WTC11 (cell line): ENCODE data around the gene EOGT. TPM values are rescaled to one million over a fixed set of nuclear protein-coding genes. Genes with fewer than 3 reads are reported as not detected.
A peak's percentile ranks its signal among the peaks of the same experiment; 100 is the strongest.

ENCODE experiments used
- ATAC-seq: fragments of 200-7000 bp; cut with Tn5 transposase; 2 replicates; pipeline ENCODE4 v1.10.0; 2021; ENCODE audit warnings: mild to moderate bottlenecking, moderate library complexity
- CTCF ChIA-PET: fragments of 300-600 bp; sonication (Branson Sonifier 250); formaldehyde crosslinking; loops from one replicate; lab custom pipeline; 2021; ENCODE audit warnings: antibody characterized with exemption; lab: Charles Lee
- POLR2A ChIA-PET: fragments of 350-600 bp; sonication (Branson Sonifier 250); formaldehyde crosslinking; loops from one replicate; lab custom pipeline; 2021; ENCODE audit warnings: antibody characterized with exemption; lab: Charles Lee
- DNase-seq: peaks from one replicate; pipeline ENCODE4 v3.0.0; 2021; ENCODE audit warnings: low spot score
- H3K27ac Mint-ChIP-seq: 2 replicates; pipeline ENCODE4 v1.8.0; 2021; ENCODE audit warnings: mixed read lengths
- H3K27me3 Mint-ChIP-seq: 2 replicates; pipeline ENCODE4 v1.8.0; 2021; ENCODE audit warnings: low read depth, mild to moderate bottlenecking, moderate library complexity, mixed read lengths
- H3K36me3 Mint-ChIP-seq: 2 replicates; pipeline ENCODE4 v1.8.0; 2021; ENCODE audit warnings: mixed read lengths
- H3K4me1 Mint-ChIP-seq: 2 replicates; pipeline ENCODE4 v1.8.0; 2022; ENCODE audit warnings: mixed read lengths
- H3K4me3 Mint-ChIP-seq: 2 replicates; pipeline ENCODE4 v1.8.0; 2021; ENCODE audit warnings: mild to moderate bottlenecking, moderate library complexity, mixed read lengths
- H3K9me3 Mint-ChIP-seq: 2 replicates; pipeline ENCODE4 v1.8.0; 2021; ENCODE audit warnings: mixed read lengths
- AFF4 ChIP-seq: sonication (generic); formaldehyde crosslinking; IDR thresholded peaks from 2 replicates; pipeline ENCODE4 v1.8.1; 2023; ENCODE audit warnings: mild to moderate bottlenecking, missing genetic modification reagents, borderline replicate concordance
- ATF1 ChIP-seq: sonication (generic); formaldehyde crosslinking; IDR thresholded peaks from 2 replicates; pipeline ENCODE4 v1.8.1; 2023; ENCODE audit warnings: mild to moderate bottlenecking, moderate library complexity, missing genetic modification reagents
- FOXP1 ChIP-seq: sonication (generic); formaldehyde crosslinking; IDR thresholded peaks from 2 replicates; pipeline ENCODE4 v1.8.0; 2022; ENCODE audit warnings: missing genetic modification reagents, mild to moderate bottlenecking, moderate library complexity, borderline replicate concordance
- IRF1 ChIP-seq: sonication (generic); formaldehyde crosslinking; IDR thresholded peaks from 2 replicates; pipeline ENCODE4 v1.8.0; 2023; ENCODE audit warnings: missing genetic modification reagents
- JAZF1 ChIP-seq: fragments of 250-450 bp; sonication (Bioruptor Pico); IDR thresholded peaks from 2 replicates; pipeline ENCODE4 v1.9.0; 2021; ENCODE audit warnings: moderate library complexity, mild to moderate bottlenecking, inconsistent platforms
- KAT7 ChIP-seq: sonication (generic); formaldehyde crosslinking; IDR thresholded peaks from 2 replicates; pipeline ENCODE4 v1.8.1; 2023; ENCODE audit warnings: missing genetic modification reagents, mild to moderate bottlenecking, borderline replicate concordance
- MAX ChIP-seq: sonication (generic); formaldehyde crosslinking; IDR thresholded peaks from 2 replicates; pipeline ENCODE4 v1.8.0; 2022; ENCODE audit warnings: mild to moderate bottlenecking, missing genetic modification reagents
- NFATC4 ChIP-seq: fragments of 250-450 bp; sonication (Bioruptor Pico); IDR thresholded peaks from 2 replicates; pipeline ENCODE4 v1.9.0; 2021; ENCODE audit warnings: mild to moderate bottlenecking
- NR2C2 ChIP-seq: sonication (generic); formaldehyde crosslinking; IDR thresholded peaks from 2 replicates; pipeline ENCODE4 v1.8.0; 2022; ENCODE audit warnings: mild to moderate bottlenecking, missing genetic modification reagents
- OVOL2 ChIP-seq: fragments of 250-450 bp; sonication (Bioruptor Pico); IDR thresholded peaks from 2 replicates; pipeline ENCODE4 v1.9.0; 2021; ENCODE audit warnings: mild to moderate bottlenecking, borderline replicate concordance
- PREB ChIP-seq: sonication (generic); formaldehyde crosslinking; IDR thresholded peaks from 2 replicates; pipeline ENCODE4 v1.8.1; 2022; ENCODE audit warnings: mild to moderate bottlenecking, missing genetic modification reagents, moderate library complexity, borderline replicate concordance
- RORB ChIP-seq: fragments of 250-450 bp; sonication (Bioruptor Pico); IDR thresholded peaks from 2 replicates; pipeline ENCODE4 v1.9.0; 2021; ENCODE audit warnings: mild to moderate bottlenecking
- SMAD3 ChIP-seq: sonication (generic); formaldehyde crosslinking; IDR thresholded peaks from 2 replicates; pipeline ENCODE4 v1.8.0; 2022; ENCODE audit warnings: missing genetic modification reagents, mild to moderate bottlenecking, borderline replicate concordance
- STAT6 ChIP-seq: sonication (generic); formaldehyde crosslinking; conservative IDR thresholded peaks from 2 replicates; pipeline ENCODE4 v1.8.1; 2023; ENCODE audit warnings: mild to moderate bottlenecking, low read depth, missing genetic modification reagents, moderate library complexity
- TCF7 ChIP-seq: sonication (generic); formaldehyde crosslinking; IDR thresholded peaks from 2 replicates; pipeline ENCODE4 v1.8.0; 2022; ENCODE audit warnings: mild to moderate bottlenecking, low read depth, missing genetic modification reagents, moderate library complexity
- TEAD1 ChIP-seq: sonication (generic); formaldehyde crosslinking; IDR thresholded peaks from 2 replicates; pipeline ENCODE4 v1.8.0; 2022; ENCODE audit warnings: mild to moderate bottlenecking, missing genetic modification reagents
- TEAD4 ChIP-seq: sonication (generic); formaldehyde crosslinking; IDR thresholded peaks from 2 replicates; pipeline ENCODE4 v1.8.0; 2022; ENCODE audit warnings: mild to moderate bottlenecking, missing genetic modification reagents
- TP53 ChIP-seq: sonication (generic); formaldehyde crosslinking; IDR thresholded peaks from 2 replicates; pipeline ENCODE4 v1.8.1; 2023; ENCODE audit warnings: mild to moderate bottlenecking, missing genetic modification reagents
- ZBTB43 ChIP-seq: sonication (generic); formaldehyde crosslinking; IDR thresholded peaks from 2 replicates; pipeline ENCODE4 v1.8.1; 2023; ENCODE audit warnings: mild to moderate bottlenecking, missing genetic modification reagents
- ZMAT4 ChIP-seq: fragments of 250-450 bp; sonication (Bioruptor Pico); IDR thresholded peaks from 2 replicates; pipeline ENCODE4 v1.9.0; 2021; ENCODE audit warnings: mild to moderate bottlenecking
- ZNF416 ChIP-seq: fragments of 250-450 bp; sonication (Bioruptor Pico); IDR thresholded peaks from 2 replicates; pipeline ENCODE4 v1.9.0; 2021; ENCODE audit warnings: mild to moderate bottlenecking, inconsistent platforms
- total RNA-seq: library from RNA; stranded (reverse); gene quantifications from 3 replicates; pipeline ENCODE4 v1.2.3, GENCODE V29; 2021
- TF ChIP-seq, protein P1 (sequence below): sonication (generic); formaldehyde crosslinking; IDR thresholded peaks from 2 replicates; pipeline ENCODE4 v1.8.1; 2023; ENCODE audit warnings: mild to moderate bottlenecking, missing genetic modification reagents, moderate library complexity
- TF ChIP-seq, protein P2 (sequence below): fragments of 250-450 bp; sonication (Bioruptor Pico); IDR thresholded peaks from 2 replicates; pipeline ENCODE4 v1.8.0; 2021; ENCODE audit warnings: mild to moderate bottlenecking

The EOGT gene
- total RNA-seq, 1 experiment from 2014 or later: 32.9 TPM

- TF ChIP-seq TP53 (CRISPR knock-in tag) (no peak), ZMAT4 (CRISPR knock-in tag) (no peak), SMAD3 (CRISPR knock-in tag) (no peak), TEAD1 (CRISPR knock-in tag) (no peak), TEAD4 (CRISPR knock-in tag) (no peak), STAT6 (CRISPR knock-in tag) (no peak), ZNF416 (CRISPR knock-in tag) (no peak), NR2C2 (no peak), MAX (CRISPR knock-in tag) (no peak), JAZF1 (CRISPR knock-in tag) (no peak), TCF7 (CRISPR knock-in tag) (no peak)
- TF ChIP-seq, protein P1, sequence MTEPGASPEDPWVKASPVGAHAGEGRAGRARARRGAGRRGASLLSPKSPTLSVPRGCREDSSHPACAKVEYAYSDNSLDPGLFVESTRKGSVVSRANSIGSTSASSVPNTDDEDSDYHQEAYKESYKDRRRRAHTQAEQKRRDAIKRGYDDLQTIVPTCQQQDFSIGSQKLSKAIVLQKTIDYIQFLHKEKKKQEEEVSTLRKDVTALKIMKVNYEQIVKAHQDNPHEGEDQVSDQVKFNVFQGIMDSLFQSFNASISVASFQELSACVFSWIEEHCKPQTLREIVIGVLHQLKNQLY (CRISPR knock-in tag): no peak
- ChIA-PET CTCF (no interaction called here), POLR2A (no interaction called here)
- no peak overlapping the region for H3K4me3 Mint-ChIP-seq
- H3K4me1 Mint-ChIP-seq: peaks cover 12% of the 10 kb centered on the region
- DNase-seq (no peak), ATAC-seq (no peak)
- no peak overlapping the region for H3K27ac Mint-ChIP-seq
- peaks cover 64% of the 10 kb centered on the region for H3K36me3 Mint-ChIP-seq
- no peaks in the 10 kb centered on the region for H3K27me3 Mint-ChIP-seq
- H3K9me3 Mint-ChIP-seq: no peaks in the 10 kb centered on the region
Measured at GRCh38 chr3:69004138-69004537, 9.3 kb downstream of the EOGT start.

DNA sequence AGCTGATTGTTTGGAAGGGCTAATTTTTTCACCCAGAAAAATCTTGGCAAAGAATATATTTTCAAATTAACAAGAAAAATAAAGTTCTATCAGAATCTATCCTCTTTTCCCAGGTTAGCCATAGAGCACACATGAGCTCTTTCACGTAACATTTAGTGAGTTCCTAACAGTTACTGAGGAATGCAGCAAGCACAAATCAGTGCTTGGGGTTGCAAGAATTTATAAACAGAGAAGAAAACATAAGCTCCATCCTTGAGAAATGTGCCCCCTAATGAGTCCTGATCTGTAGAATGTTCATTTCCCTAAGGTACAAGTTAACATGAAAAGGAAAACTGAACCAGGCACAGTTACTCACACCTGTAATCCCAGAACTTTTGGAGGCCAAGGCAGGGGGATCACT is 13.9 kb downstream of the EOGT start:
- H3K36me3 Mint-ChIP-seq: peaks cover 60% of the 10 kb centered on the region
- CTCF ChIA-PET: interaction anchor here (1.1 kb wide), 1 partner anchor 14 kb away, joined by 4 read pairs; the partner anchor contains the start of gene EOGT
- no peak overlapping the region for H3K4me3 Mint-ChIP-seq
- H3K4me1 Mint-ChIP-seq: no peaks in the 10 kb centered on the region
- H3K27me3 Mint-ChIP-seq: no peaks in the 10 kb centered on the region
- POLR2A ChIA-PET: no interaction called here
- H3K27ac Mint-ChIP-seq: 0 out of 2 replicates have a peak overlapping the region, but pooled peaks have one; percentile 45
- H3K9me3 Mint-ChIP-seq: no peaks in the 10 kb centered on the region
- DNase-seq: no peak
- no peak for ATAC-seq
- TF ChIP-seq OVOL2: no peak
- no peak for TF ChIP-seq AFF4 (CRISPR knock-in tag)
- no peak for TF ChIP-seq TP53 (CRISPR knock-in tag)
- no peak for TF ChIP-seq RORB (CRISPR knock-in tag)
- TF ChIP-seq, protein P2, sequence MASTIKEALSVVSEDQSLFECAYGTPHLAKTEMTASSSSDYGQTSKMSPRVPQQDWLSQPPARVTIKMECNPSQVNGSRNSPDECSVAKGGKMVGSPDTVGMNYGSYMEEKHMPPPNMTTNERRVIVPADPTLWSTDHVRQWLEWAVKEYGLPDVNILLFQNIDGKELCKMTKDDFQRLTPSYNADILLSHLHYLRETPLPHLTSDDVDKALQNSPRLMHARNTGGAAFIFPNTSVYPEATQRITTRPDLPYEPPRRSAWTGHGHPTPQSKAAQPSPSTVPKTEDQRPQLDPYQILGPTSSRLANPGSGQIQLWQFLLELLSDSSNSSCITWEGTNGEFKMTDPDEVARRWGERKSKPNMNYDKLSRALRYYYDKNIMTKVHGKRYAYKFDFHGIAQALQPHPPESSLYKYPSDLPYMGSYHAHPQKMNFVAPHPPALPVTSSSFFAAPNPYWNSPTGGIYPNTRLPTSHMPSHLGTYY (CRISPR knock-in tag): no peak
- no peak for TF ChIP-seq ATF1
- TF ChIP-seq IRF1 (CRISPR knock-in tag): no peak
- TF ChIP-seq KAT7 (CRISPR knock-in tag): no peak
- TF ChIP-seq NFATC4 (CRISPR knock-in tag): no peak
- no peak for TF ChIP-seq ZBTB43 (CRISPR knock-in tag)
- no peak for TF ChIP-seq FOXP1
- TF ChIP-seq PREB (CRISPR knock-in tag): no peak
